Fibroblast of skin of right biceps (primary cell): ENCODE measurements around the gene B3GALT5.

Source experiments
- DNase-seq: peaks from one replicate; pipeline ENCODE4 v3.0.0-alpha.2; 2013

Gene B3GALT5

DNA sequence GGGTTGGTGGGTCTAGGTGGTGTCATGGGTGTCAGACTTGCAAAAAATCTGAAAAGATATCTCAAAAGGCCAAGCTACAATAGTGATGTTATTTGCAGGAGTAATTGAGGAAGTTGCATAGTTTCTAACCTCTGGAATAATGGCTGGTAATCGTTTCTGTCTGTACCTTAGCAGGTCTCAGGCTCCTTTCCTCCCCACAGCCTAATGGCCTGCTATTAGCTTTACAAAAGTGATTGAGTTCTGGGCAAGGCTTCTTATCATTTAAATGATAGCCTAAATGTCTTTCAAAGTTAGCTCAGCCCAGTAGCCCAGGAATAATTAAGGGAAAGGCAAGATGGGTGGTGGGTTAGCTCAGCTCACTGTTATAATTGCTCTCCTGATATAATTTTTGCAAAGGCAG lies 94.6 kb downstream of the B3GALT5 start:
- DNase-seq: no peak

DNA sequence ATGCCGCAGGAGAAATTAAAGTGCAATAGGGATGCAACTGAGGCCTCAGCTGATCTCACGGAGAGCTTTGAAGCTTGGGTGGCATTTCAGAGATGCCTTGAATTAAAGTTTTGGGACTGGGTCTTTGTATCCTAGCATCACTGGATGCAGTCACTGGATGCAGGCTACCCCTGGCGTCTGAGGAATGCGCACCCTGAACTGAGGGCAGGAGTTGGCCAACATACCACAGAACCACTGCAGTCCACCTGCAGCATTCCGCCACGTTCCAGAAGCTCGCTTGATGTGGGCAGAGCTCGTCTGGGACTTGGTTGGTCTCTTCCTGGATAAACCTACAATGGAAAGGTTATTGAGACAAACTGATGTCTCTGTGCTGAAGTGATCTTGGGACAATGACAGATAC lies 98.1 kb downstream of the B3GALT5 start:
- no peak for DNase-seq

DNA sequence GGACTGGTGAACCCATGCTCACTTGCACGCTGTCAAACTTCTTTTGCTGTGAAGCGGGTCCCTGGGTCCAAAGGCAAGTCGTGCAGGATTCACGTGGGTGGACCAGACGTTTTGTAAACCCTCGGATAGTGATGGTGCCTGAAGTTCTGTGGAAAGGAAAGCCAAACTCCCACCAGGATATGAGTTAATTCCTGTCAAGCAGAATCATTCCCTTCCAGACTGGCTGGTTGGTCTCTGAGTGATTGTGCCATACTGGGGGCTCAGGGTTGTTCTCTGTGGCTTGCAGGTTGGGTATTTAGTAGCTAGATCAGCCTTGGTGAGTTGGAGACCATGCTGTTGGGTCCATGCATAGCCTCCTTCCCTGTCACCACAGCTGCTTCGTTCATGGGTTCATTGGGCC lies 99.5 kb downstream of the B3GALT5 start:
- no peak for DNase-seq

DNA sequence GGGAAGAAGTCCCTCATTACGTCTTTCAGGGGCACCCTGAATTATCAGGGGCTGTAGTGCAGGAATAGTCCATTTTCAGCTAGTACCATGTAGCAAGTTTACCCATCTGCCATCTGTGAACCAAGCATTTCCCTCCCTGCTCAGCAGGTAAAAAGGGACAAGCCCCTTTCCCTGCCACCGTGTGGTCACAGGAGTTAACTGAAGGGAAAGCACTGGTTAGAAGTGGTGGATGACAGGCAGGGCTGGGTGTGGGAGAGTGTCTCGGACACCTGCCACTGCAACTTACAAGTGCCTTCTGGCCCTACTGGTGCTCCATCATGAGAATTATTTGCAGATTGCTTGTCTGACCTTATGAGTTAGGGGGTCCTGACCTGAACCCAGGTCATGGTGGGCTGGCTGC lies 100.2 kb downstream of the B3GALT5 start:
- no peak for DNase-seq

DNA sequence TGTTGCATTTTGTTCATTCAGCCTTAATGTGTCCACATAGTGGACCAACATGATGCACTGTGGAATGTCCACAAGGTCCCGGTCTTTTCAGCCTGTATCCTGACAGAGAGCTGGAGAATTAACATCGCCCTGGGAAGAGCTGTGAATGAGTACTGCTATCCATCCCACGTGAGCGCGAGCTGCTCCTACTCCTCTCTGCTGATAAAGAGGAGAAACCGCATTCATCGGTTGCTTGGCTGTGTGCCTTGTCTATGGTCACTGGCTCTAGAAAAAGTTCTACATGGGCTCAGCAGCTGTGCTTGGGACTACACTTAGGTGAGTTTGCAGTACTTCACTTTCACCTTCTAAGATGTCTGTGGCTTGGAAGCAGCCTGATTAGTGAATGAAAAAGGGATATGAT lies 101.2 kb downstream of the B3GALT5 start:
- DNase-seq: no peak

DNA sequence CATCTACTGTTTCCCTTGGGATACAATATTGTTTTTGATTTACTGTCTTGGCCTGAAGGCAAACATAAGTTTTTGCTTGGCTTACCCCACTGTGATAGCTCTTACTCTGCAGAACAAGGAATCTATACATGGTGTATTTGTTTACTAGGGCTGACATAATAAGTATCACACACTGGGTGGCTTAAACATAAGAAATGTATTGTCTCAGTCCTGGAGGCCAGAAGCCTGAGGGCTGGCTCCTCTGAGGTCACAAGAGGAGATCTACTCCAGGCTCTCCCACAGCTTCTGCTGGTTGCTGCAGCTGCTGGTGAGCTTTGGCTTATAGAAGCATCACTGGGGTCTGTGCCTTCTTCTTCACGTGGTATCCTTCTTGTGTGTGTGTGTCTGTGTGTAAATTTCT lies 101.6 kb downstream of the B3GALT5 start:
- DNase-seq: no peak

DNA sequence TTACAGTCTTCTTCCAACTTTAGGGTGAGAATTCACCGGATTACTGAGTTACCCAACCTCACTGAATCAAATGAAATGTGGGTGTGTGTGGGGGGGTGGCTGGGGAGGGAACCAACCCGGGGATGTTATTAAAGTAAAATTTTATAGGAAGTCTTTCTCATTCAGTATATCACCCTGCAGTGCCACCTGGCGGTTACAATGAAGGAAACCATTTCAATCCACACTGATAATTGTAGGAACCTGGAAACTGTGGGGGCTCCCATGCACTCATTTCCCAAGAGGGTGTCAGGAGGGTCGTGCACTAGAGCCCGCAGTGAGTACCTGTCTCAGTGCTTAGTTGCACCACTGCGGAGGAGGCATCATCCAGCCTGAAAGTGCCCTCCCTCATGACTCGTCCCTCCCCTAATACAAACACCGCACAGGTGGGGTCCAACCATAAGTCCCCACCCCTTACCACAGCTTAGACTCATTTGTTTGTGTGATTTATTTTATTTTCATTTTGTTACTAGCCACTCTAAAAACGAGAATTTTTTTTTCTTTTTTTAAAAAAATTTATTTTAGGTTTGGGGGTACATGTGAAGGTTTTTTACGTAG lies 103.2 kb downstream of the B3GALT5 start:
- DNase-seq: peak; percentile 45

DNA sequence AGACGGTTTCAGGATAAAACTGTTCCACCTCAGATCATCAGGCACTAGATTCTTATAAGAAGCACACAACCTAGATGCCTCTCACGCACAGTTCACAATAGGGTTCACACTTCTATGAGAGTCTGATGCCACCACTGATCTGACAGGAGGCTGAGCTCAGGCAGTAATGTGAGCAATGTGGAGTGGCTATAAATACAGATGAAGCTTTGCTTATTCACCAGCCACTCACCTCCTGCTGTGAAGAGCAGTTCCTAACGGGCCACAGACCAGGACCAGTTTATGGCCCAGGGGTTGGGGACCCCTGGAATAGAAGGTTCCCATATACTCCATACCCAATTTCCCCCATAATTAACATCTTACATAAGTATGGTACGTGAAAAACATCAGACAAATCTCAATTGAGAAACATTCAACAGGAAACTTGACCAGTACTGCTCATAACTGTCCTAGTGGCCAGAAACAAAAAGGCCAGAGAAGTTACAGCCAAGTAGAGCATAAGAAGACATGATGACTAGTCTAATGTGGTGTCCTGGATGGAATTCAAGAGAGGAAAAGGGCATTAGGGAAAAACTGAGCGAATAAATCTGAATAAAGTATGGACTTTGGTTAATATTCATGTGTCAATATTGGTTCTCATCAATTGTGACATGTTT lies 107.5 kb downstream of the B3GALT5 start:
- DNase-seq: no peak

DNA sequence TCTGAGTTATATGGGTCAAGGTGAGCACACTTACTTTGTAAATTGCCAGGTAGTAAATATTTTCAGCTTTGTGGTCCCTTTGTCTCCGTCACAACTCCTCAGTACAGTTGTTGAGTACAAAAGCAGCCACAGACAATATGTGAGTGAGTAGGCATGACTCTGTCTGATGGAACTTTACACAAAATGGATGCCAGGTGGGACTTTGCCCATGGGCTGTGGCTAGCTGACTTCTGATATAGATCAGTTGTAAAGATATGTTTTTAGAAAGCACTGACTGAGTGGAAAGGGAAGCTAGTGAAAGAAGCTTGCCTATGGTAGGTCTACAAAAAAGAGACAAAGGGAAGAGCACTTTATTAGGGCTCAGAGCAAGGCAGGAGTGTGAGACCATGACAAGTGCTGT lies 109.1 kb downstream of the B3GALT5 start:
- DNase-seq: no peak
